Sigmoid colon (tissue), 4 donors: ENCODE measurements around the gene CDX1.

Experiments used
- EP300 ChIP-seq, 4 donors: sonication (generic); formaldehyde crosslinking; IDR thresholded peaks; one replicate each; pipeline ENCODE4 v1.6.1; 2017; ENCODE audit warnings: antibody characterized with exemption in 4 of 4
- POLR2A ChIP-seq, 2 donors: fragments of 450-650 bp; IDR thresholded peaks; one replicate each; pipeline ENCODE4 v1.6.1; 2016; ENCODE audit warnings: antibody characterized with exemption in 2 of 2, mild to moderate bottlenecking in 2 of 2, moderate library complexity in 2 of 2
- TF ChIP-seq, protein P1 (sequence below), 4 experiments: fragments of 450-650 bp in 3 of 4; fragments of 200-600 bp in 1 of 4; IDR thresholded peaks; one replicate each; pipeline ENCODE4 v1.5.1; 2016 to 2019; ENCODE audit warnings: antibody characterized with exemption in 4 of 4, mild to moderate bottlenecking in 3 of 4, moderate library complexity in 2 of 4

DNA sequence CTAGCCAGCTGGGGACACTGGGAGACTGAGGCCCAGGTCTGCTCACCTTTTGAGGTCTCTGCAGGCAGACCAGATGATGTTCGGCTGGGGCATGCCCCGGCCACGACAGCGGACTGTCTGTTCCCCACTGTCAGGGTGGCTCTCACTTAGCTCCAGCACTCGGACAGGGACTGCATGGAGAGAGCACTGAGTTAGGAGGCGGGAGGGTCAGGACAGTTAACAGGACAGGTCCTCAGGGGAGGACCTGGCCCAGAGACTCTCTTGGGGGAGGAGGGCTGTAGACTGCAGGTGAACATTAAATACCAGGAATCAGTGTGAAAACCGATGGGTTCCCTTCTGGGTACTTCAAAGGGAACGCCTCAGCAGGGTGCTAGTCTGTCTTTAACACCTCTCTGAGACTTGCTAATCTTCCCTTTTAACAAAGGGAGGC, 36.1 kb upstream of the CDX1 start:
- TF ChIP-seq, protein P1, sequence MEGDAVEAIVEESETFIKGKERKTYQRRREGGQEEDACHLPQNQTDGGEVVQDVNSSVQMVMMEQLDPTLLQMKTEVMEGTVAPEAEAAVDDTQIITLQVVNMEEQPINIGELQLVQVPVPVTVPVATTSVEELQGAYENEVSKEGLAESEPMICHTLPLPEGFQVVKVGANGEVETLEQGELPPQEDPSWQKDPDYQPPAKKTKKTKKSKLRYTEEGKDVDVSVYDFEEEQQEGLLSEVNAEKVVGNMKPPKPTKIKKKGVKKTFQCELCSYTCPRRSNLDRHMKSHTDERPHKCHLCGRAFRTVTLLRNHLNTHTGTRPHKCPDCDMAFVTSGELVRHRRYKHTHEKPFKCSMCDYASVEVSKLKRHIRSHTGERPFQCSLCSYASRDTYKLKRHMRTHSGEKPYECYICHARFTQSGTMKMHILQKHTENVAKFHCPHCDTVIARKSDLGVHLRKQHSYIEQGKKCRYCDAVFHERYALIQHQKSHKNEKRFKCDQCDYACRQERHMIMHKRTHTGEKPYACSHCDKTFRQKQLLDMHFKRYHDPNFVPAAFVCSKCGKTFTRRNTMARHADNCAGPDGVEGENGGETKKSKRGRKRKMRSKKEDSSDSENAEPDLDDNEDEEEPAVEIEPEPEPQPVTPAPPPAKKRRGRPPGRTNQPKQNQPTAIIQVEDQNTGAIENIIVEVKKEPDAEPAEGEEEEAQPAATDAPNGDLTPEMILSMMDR (IDR thresholded peaks at IDR 0.05) = no peak
- TF ChIP-seq POLR2A (IDR thresholded peaks at IDR 0.05) (no peak), EP300 (IDR thresholded peaks at IDR 0.05) (no peak)
